DMS53 treated with DMSO at 0.1 percent for 48 hours (cell line): ENCODE data around the gene CAMSAP1.
"Not testable (repeated sequence)": the region's sequence is repeated elsewhere in the genome, so short reads cannot be mapped to it uniquely, and the experiment has no call there.

Experiments
- DNase-seq: peaks from one replicate; lab custom pipeline; 2025; ENCODE audit not compliant: unreplicated experiment; lab: John Stamatoyannopoulos, UW

Gene CAMSAP1

DNA sequence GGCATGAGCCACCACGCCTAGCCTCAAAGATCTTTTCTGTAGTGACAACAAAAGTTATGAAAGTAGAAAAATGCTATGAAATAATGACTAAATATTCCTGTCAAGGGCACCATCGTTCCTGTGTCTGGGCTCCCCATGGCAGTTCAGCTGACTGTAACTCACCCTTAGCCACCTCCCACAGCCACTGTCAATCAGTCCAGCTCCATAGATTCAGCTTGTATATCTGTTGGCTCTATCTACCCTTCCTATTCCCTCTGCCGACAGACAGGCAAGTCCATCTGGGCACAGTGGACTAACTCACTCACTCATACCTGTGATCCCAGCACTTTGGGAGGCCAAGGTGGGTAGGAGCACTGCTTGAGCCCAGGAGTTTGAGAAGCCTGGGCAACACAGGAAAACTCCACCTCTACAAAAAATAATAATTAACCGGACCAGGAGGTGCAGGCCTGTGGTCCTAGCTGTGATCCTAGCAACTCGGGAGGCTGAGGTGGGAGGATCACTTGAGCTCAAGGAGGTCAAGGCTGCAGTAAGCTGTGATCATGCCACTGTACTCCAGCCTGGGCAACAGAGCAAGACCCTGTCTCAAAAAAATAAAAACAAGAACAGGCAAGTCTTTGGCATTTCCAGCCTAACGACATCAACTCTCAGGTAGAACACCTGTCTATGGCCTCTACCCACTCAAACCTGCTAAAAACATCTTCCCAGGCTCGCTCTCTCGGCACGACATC is 6.2 kb downstream of the CAMSAP1 start:
- no peak for DNase-seq

DNA sequence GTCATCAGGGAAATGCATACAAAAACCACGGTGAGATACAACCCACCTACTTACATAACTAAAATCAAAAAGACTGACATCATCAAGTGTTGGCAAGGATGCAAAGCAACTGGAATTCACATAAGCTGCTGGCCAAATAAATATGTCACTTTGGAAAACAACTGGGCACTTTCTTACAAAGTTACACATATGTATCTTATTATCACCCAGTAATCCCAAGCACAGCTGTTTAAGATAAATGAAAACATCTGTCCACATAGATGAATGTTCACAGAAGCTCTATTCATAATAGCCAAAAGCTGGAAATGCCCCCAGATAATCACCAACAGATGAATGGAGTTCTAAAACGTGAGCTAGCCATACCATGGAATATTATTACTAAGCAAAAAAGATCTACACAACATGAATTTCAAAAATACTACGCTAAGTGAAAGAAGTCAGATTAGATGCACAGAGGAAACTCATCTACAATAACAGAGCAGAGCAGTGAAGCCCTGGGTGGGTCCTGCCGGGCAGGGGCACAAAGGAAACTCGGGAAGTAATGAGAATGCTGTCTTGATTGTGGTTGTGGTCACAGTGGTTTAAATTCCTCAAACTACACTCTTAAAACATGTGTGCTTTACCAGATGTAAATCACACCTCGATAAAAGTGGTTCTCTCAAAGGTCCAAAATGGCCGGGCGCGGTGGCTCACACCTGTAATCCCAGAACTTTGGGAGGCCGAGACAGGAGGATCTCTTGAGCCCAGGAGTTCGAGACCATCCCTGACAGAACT is 8.5 kb downstream of the CAMSAP1 start:
- DNase-seq = no peak

DNA sequence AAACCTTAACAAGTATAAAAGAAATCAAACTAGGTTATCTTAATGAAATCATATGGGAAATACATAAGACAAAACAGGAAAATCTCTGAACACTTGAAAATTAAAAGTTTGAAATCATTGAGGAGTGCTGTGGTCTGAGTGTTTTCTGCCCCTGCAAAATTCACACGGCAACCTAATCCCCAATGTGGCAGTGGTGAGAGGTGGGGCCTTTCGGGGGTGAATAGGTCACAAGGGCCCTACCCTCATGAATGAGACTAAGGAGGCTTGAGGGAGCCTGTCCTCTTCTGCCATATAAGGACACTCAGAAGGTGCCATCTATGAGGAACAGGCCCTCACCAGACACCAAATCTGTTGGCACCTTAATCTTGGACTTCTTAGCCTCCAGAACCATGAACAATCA is 10.7 kb downstream of the CAMSAP1 start:
- no peak for DNase-seq

DNA sequence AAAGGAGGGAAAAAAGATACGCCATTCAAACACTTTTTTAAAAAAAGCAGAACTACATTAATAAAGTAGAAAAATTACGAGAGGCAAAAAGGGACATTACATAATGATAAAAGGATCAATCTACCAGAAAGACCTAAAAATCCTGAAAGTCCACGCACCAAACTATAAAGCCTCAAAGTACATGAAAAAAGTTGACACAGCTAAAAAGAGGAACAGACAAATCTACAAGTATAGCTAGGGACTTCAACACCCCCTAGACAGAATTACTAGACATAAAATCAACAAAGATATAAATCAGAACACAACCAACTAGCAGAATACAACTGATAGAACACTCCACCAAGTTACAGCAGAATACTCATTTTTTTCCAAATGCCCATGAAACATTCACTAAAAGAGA is 11.1 kb downstream of the CAMSAP1 start:
- no peak for DNase-seq

DNA sequence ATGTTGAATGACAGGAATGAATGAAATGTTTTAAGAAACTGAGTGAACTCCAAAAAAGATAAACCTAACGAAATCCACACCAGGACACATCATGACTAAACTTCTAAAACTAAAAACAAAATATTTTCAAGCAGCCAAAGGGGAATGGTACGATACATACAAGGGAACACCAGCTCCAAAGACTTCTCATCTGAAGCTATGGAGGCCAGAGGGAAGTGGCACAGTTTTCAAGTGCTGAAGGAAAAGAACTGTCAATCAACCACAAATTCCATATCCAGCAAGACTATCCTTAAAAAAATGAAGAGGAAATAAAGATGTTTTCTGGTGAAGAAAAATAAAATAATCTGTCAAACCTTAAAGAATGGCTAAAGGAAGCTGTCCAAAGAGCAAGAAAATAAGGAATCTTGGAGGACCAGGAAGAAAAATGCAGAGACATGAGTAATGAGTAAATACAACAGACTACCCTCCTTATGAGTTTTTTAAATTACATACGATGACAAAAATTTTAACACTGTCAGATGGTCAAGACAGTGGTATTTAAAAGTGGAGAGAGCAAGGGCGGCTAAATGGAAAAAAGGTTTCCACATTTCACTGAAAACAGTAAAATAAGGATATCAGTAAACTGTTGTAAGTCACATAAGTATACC is 12.0 kb downstream of the CAMSAP1 start:
- no peak for DNase-seq

DNA sequence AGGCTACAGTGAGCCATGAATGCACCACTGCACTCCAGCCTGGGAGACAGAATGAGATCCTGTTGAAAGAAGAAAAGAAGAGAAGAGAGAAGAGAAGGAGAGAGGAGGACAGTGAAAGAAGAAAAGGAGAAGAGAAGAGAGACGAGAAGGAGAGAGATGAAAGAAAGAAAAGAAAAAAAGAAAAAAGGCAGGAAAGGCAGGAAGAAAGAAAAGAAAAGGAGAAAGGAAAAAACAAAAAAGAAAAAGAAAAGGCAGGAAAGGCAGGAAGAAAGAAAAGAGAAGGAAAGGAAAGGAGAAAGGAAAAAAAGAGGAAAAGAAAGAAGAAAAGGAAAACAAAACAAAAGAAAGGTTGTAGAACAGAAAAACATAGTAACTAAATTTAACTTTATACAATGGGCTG is 14.2 kb downstream of the CAMSAP1 start:
- DNase-seq = no peak

DNA sequence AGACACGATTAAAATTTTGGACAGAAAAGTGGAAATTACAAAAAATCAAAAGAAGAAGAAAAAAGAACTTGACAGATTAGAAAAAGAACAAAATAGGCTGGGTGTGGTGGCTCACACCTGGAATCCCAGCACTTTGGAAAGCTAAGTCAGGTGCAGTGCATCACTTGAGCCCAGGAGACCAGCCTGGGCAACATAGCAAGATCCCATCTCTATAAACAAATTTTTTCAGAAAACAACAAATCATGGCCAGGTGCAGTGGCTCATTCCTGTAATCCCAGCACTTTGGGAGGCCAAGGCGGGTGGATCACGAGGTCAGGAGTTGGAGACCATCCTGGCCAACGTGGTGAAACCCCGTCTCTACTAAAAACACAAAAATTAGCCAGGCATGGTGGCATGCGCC is 15.0 kb downstream of the CAMSAP1 start:
- not testable (repeated sequence) for DNase-seq

DNA sequence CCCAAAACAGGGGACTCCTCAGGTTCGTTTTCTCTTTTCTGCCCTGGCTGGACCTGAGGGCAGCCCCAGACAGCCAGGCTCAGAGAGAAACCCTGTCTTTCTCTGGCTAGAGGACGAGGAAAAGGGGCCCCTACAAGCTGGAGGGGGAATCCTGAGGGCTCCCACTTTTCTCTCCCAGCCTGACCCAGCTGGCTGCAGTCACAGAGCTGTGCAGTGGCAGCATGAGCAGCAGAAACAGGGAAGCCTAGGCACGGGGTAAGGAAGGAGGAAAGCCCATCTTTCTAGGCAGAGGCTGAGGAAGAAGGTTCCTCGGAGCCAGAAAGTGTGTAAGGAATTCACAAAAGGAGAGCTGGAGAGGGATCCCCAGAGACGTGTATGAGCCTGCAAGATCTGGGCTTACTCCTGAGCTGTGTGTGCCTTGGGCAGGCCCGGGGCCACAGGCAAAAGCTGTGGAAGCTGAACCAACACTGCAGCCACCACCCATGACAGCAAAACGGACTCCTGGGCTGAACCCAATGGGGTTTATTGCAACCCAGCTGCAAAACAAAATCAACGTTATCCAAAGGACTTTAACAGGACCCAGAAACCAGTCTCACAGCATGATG is 16.2 kb downstream of the CAMSAP1 start:
- DNase-seq = no peak

DNA sequence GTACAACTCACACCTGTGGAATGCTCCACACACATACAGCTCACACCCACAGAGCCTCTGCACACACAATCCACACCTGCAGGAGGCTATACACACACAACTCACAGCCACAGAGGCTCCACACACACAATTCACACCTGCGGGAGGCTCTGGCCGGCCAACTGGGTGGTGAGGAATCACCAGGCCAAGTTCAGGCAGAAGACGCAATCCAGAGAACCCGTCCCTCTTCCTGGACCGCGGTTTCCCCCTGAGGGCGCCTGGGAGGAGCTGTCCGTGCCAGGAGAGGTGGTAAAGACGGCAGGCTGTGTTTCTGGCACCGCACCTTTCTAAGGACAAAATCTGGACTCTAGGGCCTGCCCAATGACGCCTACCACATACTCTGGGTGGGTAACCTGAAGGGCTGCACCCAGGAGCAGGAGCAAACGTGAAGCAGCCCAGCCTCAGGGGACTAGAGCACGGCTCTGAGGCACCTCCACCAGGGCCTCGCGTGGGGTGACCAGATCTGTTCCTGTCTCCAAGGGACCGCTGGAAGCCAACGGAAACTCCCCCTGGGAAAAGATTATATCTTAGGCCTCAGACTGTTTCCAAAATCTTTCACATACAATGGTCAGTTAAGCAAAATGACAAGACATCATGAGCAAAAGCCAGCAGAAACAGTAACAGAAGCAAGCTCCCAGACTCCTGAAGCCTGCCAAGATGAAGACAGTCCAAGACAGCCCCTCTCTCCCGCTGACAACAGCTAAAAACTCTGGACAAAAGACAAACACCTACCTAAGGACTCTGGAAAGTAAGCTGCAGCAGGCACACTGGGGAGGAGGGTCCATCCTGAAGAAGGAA is 16.9 kb downstream of the CAMSAP1 start:
- DNase-seq = no peak

DNA sequence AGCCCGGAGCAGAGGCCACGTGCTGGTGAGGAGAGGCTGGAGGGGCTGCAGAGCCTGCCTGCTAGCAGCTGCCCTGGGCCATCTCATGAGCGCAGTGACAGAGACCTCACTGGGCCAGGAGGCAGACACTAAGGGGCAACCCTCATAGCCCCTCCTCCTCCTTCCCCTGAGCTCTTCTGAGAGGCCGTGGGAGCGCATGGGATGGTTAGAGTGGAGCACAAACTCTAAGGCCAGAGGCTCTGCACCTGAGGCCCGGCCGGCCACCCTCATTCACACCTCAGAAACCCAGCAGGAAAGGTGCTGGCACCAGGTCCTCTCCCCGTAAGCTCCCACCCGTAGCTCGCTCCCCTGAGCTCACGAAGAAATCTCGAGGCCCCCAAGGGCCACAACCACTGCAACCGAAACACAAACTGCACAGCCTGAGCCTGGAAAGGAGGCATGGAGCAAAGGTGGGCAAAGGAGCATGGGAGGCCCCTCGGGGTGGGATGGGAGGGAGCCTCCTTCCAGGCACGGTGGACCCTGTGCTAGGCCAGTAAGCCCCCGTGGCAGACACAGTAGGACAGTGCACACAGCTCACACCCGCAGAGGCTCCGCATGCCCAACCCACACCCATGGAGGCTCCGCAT is 17.7 kb downstream of the CAMSAP1 start:
- DNase-seq = no peak

DNA sequence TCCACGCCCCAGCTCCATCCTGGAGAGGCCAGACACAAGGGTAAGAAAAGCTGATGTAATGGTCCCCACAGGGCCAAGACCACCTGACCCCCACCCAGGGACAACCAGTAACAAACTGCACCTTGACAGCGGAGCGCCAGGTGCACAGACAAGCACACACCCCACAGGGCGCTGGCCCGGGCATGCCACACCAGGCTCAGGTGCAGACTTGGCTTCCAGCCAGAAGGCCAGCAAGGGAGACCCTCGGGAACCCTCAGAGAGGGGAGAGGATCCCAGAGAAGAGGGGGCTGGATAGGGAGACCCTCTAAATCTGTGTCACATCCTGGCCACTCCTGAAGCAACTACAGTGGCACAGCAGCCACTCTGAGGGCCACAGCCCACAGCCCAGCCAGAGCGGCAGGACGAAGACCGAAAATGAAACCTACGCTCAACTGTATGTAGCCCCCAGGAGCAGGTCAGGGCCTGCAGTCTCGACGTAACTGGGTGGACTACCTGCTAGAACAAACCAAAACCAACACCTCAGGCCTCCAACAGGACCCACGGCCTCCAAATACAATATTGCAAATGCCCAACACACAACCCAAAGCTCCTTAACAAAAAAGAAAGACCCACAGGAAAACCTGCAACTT is 18.5 kb downstream of the CAMSAP1 start:
- no peak for DNase-seq

DNA sequence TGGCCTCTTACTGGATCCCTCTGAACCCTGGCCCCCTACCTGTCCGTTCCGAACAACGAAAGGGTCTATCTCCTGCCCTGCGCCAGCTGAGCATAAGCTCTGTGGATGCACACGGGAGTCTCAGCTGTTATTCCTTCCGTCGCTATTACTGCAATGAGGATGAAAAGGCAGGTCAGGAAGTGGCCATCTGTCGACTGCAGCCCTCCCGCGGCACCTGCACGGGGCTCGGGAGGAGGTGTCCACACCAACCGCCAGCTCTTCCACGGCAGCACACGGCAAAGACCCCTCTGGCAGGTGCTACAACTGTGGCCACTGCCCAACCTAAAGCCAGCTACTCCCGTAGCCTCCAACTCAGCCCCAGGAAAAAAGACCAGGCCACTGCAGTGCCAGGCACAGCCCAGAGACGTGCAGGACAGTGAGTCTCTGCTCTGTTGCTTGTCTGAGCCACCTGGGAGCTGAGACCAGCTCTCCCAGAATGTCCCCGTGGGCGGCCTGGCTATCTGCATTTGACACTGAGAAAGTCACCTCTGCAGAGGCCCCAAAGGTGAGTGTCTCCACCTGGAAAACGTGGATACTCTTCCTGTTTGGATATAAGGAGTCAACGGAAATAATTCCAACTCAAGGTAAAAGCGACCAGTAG is 19.1 kb downstream of the CAMSAP1 start:
- no peak for DNase-seq

DNA sequence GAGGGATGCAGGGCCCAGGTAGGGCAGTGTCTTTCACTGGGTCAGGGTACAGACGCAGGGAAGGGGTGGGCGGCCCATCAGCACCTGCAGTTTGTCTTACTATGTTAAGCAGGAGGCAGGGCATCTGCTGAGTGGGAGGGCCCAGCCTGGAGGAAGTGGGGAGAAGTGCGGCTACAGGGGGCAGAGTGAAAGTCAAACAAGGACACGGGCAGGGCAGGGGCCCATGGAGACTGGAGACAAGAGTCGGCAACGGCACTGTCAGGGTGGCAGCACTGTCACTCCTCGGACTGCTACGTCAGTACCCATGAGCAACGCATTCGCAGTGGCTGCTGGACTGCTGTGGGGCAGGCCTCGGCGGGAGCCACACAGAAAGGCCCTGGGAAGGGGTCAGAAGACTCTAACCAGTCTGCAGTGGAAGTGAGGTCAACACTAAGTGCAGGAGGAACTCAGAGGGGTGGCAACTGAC is 19.7 kb downstream of the CAMSAP1 start:
- DNase-seq = no peak

DNA sequence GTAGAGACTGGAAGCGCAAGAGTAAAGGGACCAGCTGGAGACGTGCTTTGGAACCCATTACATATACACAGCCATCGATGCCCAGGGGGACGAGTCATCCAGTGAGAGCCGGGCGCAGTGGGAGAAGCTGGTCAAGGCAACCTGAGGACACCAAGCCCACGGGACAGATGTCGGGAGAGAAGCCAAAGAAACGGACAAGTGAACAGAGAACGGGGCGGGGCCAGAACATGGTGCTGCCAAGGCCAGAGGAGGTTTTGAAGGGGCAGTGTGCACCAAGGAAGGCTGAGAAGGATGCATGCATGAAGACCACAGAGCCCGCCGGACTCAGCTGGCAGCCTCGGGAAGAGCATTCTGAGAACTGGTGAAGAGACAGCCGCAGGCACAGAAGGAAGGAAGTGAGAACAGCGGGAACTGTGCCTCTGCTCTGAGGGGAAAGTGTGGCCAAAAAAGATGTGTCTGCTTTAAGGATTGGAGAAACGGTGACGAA is 20.3 kb downstream of the CAMSAP1 start:
- DNase-seq = no peak

DNA sequence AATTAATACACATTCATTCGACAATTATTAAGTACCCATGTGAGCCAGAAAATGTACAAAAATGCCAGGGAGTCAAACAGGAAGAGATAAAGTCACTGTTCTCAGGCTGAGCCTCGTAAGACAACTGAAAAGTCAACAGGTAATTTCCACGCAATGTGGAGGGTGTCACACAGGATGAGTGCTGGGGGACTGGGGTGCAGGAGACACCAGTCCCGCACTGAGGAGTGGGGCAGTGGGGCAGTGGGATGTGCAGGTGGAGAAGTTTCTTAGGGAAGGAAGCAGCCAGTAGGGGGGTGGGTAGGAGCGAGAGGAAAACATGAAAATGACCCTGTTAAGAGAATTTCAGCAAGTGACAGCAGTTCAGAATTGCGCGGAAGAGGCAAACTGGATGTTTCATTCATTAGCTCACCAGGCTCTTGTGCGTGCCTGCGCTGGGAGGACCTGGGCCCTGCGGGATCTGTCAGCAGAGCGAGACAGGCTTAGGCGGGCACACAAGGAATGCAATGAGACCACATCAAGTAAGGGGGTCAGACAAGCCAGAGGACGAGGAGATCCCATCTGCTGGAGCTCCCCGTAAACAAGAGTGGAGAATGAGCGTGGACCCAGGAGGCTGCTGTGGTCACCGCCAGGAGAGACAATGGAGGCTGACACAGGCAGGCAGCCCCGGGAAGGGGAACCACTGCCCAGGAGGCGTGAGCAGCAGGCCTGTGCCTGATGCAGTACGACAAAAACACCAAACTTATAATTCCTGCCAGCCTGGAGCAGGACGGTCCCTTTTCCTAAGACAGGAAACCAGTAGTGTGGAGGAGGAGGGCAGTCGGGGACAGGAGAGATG is 21.0 kb downstream of the CAMSAP1 start:
- DNase-seq = no peak

DNA sequence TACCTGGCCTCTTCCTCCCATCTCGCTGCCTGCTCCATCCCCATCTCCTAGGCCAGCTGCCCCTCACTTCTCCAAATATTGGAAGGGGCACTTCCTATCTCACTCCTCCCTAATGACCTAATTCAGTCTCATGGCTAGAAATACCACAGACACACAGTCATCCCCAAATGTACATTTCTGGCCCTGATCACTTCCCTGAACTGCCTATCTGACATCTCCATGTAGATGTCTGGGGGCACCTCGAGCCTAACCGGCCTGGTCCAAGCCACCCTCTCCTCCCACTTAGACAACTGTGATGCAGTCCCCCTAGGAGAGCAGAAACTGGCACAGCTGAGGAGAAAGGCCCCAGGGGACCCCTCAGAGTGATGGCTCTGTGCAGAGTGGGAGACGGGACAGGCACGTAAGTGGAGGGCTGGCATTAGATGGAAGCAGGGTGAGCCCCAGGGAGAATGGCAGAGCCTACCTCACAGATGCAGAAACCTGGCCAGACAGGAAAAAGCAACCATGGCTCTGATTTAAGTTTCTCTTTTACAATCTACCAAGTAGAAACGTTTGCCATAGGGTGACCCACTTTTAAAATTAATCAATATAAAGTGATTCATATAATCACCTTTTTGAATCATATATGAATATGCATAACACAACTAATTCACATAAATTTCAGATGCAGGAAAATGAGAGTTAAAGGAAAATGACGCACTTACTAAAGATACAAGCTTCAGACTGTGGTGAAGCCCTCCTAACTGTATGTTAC is 22.1 kb downstream of the CAMSAP1 start:
- no peak for DNase-seq

DNA sequence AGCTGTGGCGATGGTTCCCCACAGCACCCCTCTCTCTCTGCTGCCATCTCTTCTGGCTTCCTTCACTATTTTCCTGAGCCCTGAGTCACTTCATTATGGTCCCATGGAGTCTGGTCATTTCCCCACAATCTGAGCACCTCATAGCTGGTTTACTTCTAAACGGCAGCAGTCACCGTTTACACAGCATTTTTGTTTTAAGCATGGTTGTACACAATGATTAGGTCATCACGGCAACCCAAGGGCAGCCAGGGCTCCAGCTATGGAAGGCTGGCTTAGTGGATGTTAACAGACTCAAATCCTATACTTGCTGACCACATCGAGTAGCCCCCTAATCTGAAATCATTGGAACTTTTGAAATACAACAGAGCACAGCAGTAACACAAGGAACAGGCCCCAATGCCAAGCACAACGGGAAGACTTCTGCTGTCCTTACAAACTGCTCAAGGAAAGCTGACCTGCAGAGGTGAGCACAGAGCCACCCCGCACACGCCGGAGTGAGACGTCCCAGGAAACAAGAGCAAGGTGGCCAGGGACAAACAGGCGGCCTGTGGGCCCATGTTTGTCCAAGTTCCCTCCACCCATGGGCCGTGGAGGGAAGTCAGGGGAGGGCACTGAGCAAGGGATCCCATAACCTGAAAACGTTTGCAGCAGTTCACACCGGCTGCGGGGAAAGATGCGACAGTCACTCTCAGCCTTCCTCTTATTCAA is 22.9 kb downstream of the CAMSAP1 start:
- no peak for DNase-seq
